OCI-LY1 (cell line): Measurements from ENCODE around the gene RAE1.

Source experiments
- H2AFZ ChIP-seq: fragments of 200-600 bp; sonication (generic), shearing (Covaris generic); 2 replicates; pipeline ENCODE4 v1.6.0; 2014; ENCODE audit warnings: antibody characterized with exemption, mild to moderate bottlenecking, low read length
- H3F3A ChIP-seq: fragments of 200-600 bp; sonication (generic), shearing (Covaris generic); 2 replicates; pipeline ENCODE4 v1.6.0; 2014; ENCODE audit warnings: mild to moderate bottlenecking, antibody characterized with exemption, low read length, moderate library complexity; ENCODE audit not compliant: insufficient read depth
- H3K27ac ChIP-seq: fragments of 200-600 bp; sonication (generic); 2 replicates; pipeline ENCODE4 v1.5.1; 2014; ENCODE audit warnings: low read length, mixed run types, mild to moderate bottlenecking, low read depth; ENCODE audit not compliant: poor library complexity, severe bottlenecking
- H3K27me3 ChIP-seq: fragments of 200-600 bp; sonication (generic); 2 replicates; pipeline ENCODE4 v1.6.0; 2014; ENCODE audit warnings: antibody characterized with exemption, mild to moderate bottlenecking, low read length, moderate library complexity; ENCODE audit not compliant: insufficient read depth
- H3K36me3 ChIP-seq: fragments of 200-600 bp; sonication (generic); 2 replicates; pipeline ENCODE4 v1.6.1; 2014; ENCODE audit warnings: mild to moderate bottlenecking, antibody characterized with exemption, low read length, moderate library complexity, mixed read lengths; ENCODE audit not compliant: insufficient read depth
- H3K4me1 ChIP-seq: fragments of 200-600 bp; sonication (generic); 2 replicates; pipeline ENCODE4 v1.5.1; 2014; ENCODE audit warnings: mild to moderate bottlenecking, low read length, moderate library complexity; ENCODE audit not compliant: insufficient read depth, severe bottlenecking
- H3K4me2 ChIP-seq: fragments of 200-600 bp; sonication (generic), shearing (Covaris generic); 2 replicates; pipeline ENCODE4 v1.6.1; 2014; ENCODE audit warnings: low read length
- H3K4me3 ChIP-seq: fragments of 200-600 bp; sonication (generic); 2 replicates; pipeline ENCODE4 v1.5.1; 2014; ENCODE audit warnings: low read length, low read depth, mild to moderate bottlenecking, mixed read lengths; ENCODE audit not compliant: poor library complexity, severe bottlenecking
- H3K79me2 ChIP-seq: fragments of 200-600 bp; shearing (Covaris generic); 2 replicates; pipeline ENCODE4 v1.6.1; 2016; ENCODE audit warnings: mixed run types, low read length, mixed read lengths; ENCODE audit not compliant: insufficient read depth
- H3K9ac ChIP-seq: fragments of 200-600 bp; sonication (generic), shearing (Covaris generic); 2 replicates; pipeline ENCODE4 v1.6.1; 2014; ENCODE audit warnings: mild to moderate bottlenecking, low read length, mixed read lengths
- H3K9me2 ChIP-seq: fragments of 200-600 bp; sonication (generic), shearing (Covaris generic); 2 replicates; pipeline ENCODE4 v1.6.1; 2014; ENCODE audit warnings: low read depth, mild to moderate bottlenecking, low read length, mixed read lengths
- H3K9me3 ChIP-seq: fragments of 200-600 bp; shearing (Covaris generic); 2 replicates; pipeline ENCODE4 v1.6.1; 2014; ENCODE audit warnings: low read length, mixed read lengths
- H4K20me1 ChIP-seq: fragments of 200-600 bp; sonication (generic), shearing (Covaris generic); 2 replicates; pipeline ENCODE4 v1.6.0; 2016; ENCODE audit warnings: mild to moderate bottlenecking, low read length; ENCODE audit not compliant: insufficient read depth
- EZH2 ChIP-seq: fragments of 200-600 bp; sonication (generic), shearing (Covaris generic); IDR thresholded peaks from 2 replicates; pipeline ENCODE4 v1.8.0; 2017; ENCODE audit warnings: borderline replicate concordance, mixed run types, mild to moderate bottlenecking, antibody characterized with exemption, low read length, moderate library complexity, mixed read lengths
- TF ChIP-seq, protein P1 (sequence below): fragments of 200-600 bp; sonication (generic), shearing (Covaris generic); IDR thresholded peaks from 2 replicates; pipeline ENCODE4 v1.5.1; 2017; ENCODE audit warnings: mild to moderate bottlenecking, antibody characterized with exemption, low read length, moderate library complexity, mixed read lengths

Gene RAE1

DNA sequence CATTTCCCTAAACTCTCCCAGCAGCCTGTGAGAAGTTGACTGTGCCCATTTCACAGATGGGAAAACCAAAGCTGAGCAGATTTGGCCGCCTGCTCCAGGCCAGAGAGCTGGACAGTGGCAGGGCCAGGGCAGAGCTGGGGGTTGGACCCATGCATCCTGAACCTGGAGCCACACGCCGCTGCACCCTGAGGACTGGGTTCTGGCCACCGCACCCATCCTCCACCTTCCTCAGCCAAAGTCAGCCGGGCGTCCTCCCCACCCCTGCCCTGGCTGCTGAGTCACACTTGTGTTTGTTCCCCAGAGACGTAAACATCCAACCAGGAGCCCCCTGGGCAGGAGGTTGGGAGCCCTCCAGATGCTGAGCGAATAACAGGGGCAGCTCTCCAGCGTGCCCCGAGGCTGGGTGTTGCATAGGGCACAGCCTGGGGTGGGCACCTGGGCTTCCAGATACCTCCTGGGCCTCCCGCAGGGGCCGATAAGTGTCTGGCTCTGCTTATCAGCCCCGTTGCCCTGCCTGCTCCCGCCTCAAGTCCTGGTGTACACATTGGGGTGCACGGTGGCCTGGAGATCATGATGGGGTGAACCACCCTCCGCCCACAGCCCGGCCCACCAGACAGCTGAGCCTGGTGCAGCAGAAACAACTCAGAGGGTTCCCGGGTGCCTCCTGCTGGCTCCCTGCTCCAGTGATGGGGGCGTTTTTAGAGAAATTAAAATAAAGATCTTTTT lies 64.0 kb downstream of the RAE1 start:
- no peak overlapping the region for H3K4me3 ChIP-seq
- TF ChIP-seq, protein P1, sequence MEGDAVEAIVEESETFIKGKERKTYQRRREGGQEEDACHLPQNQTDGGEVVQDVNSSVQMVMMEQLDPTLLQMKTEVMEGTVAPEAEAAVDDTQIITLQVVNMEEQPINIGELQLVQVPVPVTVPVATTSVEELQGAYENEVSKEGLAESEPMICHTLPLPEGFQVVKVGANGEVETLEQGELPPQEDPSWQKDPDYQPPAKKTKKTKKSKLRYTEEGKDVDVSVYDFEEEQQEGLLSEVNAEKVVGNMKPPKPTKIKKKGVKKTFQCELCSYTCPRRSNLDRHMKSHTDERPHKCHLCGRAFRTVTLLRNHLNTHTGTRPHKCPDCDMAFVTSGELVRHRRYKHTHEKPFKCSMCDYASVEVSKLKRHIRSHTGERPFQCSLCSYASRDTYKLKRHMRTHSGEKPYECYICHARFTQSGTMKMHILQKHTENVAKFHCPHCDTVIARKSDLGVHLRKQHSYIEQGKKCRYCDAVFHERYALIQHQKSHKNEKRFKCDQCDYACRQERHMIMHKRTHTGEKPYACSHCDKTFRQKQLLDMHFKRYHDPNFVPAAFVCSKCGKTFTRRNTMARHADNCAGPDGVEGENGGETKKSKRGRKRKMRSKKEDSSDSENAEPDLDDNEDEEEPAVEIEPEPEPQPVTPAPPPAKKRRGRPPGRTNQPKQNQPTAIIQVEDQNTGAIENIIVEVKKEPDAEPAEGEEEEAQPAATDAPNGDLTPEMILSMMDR, result no peak
- H4K20me1 ChIP-seq, result no peaks in the 10 kb centered on the region
- no peaks in the 10 kb centered on the region for H3K79me2 ChIP-seq
- no peak overlapping the region for H3K9ac ChIP-seq
- H3K27ac ChIP-seq, result no peak overlapping the region
- peaks cover 14% of the 10 kb centered on the region for H3K4me1 ChIP-seq
- no peaks in the 10 kb centered on the region for H3K27me3 ChIP-seq
- 0 out of 2 replicates have a peak, but pooled peaks cover 1% of the 10 kb centered on the region for H3K36me3 ChIP-seq
- no peaks in the 10 kb centered on the region for H3K9me3 ChIP-seq
- no peaks in the 10 kb centered on the region for H3F3A ChIP-seq
- H3K4me2 ChIP-seq, result no peak overlapping the region
- no peak overlapping the region for H2AFZ ChIP-seq
- no peaks in the 10 kb centered on the region for H3K9me2 ChIP-seq

DNA sequence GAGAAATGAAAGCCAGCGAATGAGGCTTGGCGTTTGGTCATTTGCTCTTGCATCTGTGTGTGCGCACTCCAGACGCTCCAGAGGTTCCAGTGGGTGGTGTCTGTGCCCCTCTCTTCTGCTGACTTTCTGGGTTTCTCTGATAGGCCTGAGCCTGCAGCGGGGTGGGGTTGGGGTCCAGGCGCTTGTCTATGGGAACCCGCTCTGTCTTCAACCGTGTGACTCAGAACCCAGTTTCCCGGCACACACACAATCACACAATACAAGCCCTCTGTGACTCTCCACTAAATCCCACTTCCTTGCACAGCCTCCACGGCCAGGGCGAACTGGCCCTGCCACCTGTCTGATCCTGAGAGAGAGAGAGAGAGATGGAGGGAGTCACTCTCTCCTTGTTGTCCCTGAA lies 64.7 kb downstream of the RAE1 start:
- Histone ChIP-seq H3K4me1 (peaks cover 20% of the 10 kb centered on the region), H3F3A (no peaks in the 10 kb centered on the region), H3K27ac (no peak overlapping the region), H3K9me3 (no peaks in the 10 kb centered on the region), H3K27me3 (no peaks in the 10 kb centered on the region), H2AFZ (no peak overlapping the region), H4K20me1 (no peaks in the 10 kb centered on the region), H3K36me3 (no peaks in the 10 kb centered on the region), H3K4me2 (no peak overlapping the region), H3K9me2 (no peaks in the 10 kb centered on the region), H3K79me2 (no peaks in the 10 kb centered on the region), H3K4me3 (no peak overlapping the region), H3K9ac (no peak overlapping the region)
- TF ChIP-seq EZH2, result no peak
- TF ChIP-seq, protein P1, result no peak

DNA sequence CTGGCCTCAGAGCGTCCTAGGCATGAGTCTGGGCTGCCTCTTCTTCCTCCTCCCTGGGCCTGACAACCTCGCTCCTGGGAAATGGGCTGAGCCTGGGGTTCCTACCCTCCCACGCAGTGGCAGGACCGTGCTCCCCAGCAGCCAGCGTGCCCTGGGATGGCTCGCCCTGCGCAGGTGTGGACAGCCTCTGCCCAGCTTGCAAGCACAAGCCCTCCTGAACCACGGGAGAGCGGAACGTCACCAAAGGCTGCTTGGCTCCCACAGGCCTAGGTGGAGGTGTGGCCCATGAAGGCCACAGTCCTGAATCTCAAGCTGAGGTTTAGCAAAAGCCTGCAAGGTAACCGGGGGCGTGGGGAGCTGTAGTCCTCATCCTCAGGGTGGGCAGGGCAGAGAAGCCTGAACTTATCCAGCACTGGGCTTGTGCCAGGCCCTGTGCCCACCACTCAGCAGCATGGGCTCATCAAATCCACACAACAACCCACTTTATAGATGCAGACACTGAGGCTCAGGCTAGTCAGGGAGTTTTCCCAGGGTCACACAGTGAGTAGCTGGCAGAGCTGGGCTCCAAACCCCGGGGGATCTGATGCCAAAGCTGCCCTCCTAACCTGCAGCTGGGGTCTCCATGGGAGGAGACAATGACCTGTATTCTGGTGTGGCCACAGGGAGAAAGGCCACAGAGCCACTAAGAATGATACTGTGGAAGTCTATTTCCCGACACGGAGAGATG lies 65.4 kb downstream of the RAE1 start:
- Histone ChIP-seq H4K20me1 (no peaks in the 10 kb centered on the region), H3K27me3 (no peaks in the 10 kb centered on the region), H3F3A (no peaks in the 10 kb centered on the region), H3K4me2 (no peak overlapping the region), H3K79me2 (no peaks in the 10 kb centered on the region), H3K36me3 (no peaks in the 10 kb centered on the region), H3K9me2 (no peaks in the 10 kb centered on the region), H3K4me1 (peaks cover 20% of the 10 kb centered on the region), H3K9me3 (no peaks in the 10 kb centered on the region), H3K27ac (no peak overlapping the region), H2AFZ (no peak overlapping the region), H3K9ac (no peak overlapping the region), H3K4me3 (no peak overlapping the region)
- TF ChIP-seq EZH2, result no peak
- TF ChIP-seq, protein P1, result no peak
